Measurements from ENCODE around the gene PCDHGA7.

The PCDHGA7 gene

DNA sequence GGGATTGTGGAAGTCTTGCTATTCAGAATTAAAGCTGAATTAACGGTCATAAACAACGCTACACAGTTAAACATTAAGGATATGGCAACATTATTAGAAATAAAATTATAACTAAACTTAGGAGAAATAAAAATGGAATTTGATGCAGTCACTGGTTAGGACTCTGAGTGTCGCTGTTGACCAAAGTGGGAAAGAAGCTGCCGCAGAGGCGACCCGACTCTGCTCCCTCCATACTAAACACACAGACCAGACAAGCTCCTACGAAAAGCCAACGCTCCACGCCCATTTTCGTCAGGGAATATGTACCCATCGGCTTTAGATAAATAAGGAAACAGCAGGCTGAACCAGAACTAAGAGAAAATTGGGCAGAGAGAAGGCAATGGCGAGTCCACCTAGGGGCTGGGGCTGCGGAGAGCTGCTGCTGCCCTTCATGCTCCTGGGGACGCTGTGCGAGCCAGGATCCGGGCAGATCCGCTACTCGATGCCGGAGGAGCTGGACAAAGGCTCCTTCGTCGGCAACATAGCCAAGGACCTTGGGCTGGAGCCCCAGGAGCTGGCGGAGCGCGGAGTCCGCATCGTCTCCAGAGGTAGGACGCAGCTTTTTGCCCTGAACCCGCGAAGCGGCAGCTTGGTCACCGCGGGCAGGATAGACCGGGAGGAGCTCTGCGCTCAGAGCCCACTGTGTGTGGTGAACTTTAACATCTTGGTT lies 18.4 kb upstream of the PCDHGA7 start, which contains the start of gene PCDHGA5:
Gene PCDHGA5 (plus strand): TSS at position 211 of the 709 bp plus-strand sequence. CDS start 169 bp downstream, at position 380.
- Mint-ChIP-seq H3K36me3 (ENCODE audit: low read depth) (peaks cover 46% of the 10 kb centered on the region), H3K4me1 (no peaks in the 10 kb centered on the region), H3K27me3 (ENCODE audit: low read depth, poor library complexity) (no peaks in the 10 kb centered on the region), H3K4me3 (no peak within 1 kb of the TSS), H3K9me3 (peaks cover 93% of the 10 kb centered on the region), H3K27ac (no peak within 1 kb of the TSS)
- no peak for TF ChIP-seq CTCF (IDR thresholded peaks at IDR 0.05)
- no peak for DNase-seq

DNA sequence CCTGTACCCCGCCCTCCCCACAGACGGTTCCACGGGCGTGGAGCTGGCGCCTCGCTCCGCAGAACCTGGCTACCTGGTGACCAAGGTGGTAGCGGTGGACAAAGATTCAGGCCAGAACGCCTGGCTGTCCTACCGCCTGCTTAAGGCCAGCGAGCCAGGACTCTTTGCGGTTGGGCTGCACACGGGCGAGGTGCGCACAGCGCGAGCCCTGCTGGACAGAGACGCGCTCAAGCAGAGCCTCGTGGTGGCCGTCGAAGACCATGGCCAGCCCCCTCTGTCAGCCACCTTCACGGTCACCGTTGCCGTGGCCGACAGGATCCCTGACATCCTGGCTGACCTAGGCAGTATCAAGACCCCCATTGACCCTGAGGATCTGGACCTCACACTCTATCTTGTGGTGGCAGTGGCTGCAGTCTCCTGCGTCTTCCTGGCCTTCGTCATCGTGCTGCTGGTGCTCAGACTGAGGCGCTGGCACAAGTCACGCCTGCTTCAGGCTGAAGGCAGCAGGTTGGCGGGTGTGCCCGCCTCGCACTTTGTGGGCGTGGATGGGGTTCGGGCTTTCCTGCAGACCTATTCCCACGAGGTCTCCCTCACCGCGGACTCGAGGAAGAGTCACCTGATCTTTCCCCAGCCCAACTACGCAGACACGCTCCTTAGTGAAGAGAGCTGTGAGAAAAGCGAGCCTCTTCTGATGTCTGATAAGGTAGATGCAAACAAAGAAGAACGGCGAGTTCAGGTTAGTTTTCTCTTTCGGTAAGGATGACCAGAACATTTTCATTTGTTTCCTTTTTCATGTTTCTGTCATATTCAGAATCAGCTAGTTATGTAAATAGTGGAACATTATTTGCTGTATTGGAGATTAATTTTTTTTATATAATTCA lies 16.3 kb upstream of the PCDHGA7 start:
- DNase-seq: no peak
- Mint-ChIP-seq H3K27ac (no peak overlapping the region), H3K4me3 (no peak overlapping the region), H3K36me3 (ENCODE audit: low read depth) (peaks cover 35% of the 10 kb centered on the region), H3K27me3 (ENCODE audit: low read depth, poor library complexity) (no peaks in the 10 kb centered on the region), H3K9me3 (peaks cover 93% of the 10 kb centered on the region), H3K4me1 (no peaks in the 10 kb centered on the region)
- TF ChIP-seq CTCF (IDR thresholded peaks at IDR 0.05): no peak

GRCh38 chr5:141369994-141370848 lies 12.3 kb upstream of the PCDHGA7 start, which contains the start of gene PCDHGB3:
Gene PCDHGB3, plus strand, starts transcription at chr5:141370242. Its CDS starts 153 bp downstream, at chr5:141370395.
- DNase-seq: no peak
- no peak within 1 kb of the TSS for H3K4me3 Mint-ChIP-seq
- H3K27ac Mint-ChIP-seq: no peak within 1 kb of the TSS
- no peak for TF ChIP-seq CTCF (IDR thresholded peaks at IDR 0.05)
- H3K27me3 Mint-ChIP-seq (ENCODE audit: low read depth, poor library complexity): no peaks in the 10 kb centered on the region
- peaks cover 92% of the 10 kb centered on the region for H3K9me3 Mint-ChIP-seq
- H3K4me1 Mint-ChIP-seq: no peaks in the 10 kb centered on the region
- H3K36me3 Mint-ChIP-seq (ENCODE audit: low read depth): peaks cover 31% of the 10 kb centered on the region

DNA sequence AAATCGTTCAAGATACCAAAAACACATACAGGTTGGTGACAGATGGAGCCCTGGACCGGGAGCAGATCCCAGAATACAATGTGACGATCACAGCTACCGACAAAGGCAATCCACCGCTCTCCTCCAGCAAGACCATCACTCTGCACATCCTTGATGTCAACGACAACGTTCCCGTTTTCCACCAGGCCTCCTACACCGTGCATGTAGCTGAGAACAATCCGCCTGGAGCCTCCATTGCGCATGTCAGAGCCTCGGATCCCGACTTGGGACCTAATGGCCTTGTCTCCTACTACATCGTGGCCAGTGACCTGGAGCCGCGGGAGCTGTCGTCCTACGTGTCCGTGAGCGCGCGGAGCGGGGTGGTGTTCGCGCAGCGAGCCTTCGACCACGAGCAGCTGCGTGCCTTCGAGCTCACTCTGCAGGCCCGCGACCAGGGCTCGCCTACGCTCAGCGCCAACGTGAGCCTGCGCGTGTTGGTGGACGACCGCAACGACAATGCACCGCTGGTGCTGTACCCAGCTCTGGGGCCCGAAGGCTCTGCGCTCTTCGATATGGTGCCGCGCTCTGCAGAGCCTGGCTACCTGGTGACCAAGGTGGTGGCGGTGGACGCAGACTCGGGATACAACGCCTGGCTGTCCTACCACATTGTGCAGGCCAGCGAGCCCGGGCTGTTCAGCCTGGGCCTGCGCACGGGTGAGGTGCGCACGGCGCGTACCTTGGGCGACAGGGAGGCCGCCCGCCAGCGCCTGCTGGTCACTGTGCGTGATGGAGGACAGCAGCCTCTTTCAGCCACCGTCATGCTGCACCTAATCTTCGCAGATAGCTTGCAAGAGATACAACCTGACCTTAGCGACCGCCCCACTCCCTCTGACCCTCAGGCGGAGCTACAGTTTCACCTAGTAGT lies 10.7 kb upstream of the PCDHGA7 start:
- Mint-ChIP-seq H3K36me3 (ENCODE audit: low read depth) (peaks cover 30% of the 10 kb centered on the region), H3K27me3 (ENCODE audit: low read depth, poor library complexity) (no peaks in the 10 kb centered on the region), H3K4me3 (no peak overlapping the region), H3K9me3 (peaks cover 88% of the 10 kb centered on the region), H3K4me1 (no peaks in the 10 kb centered on the region), H3K27ac (no peak overlapping the region)
- TF ChIP-seq CTCF (IDR thresholded peaks at IDR 0.05): no peak
- no peak for DNase-seq

Data from nephron progenitor cell (in vitro differentiated cells).